Measurements from ENCODE around the gene TMEM191C.

- TF ChIP-seq CTCF (IDR thresholded peaks at IDR 0.05) (no peak), POLR2A (IDR thresholded peaks at IDR 0.05) (no peak)
Observed at GRCh38 chr22:21451545-21452520, 15.4 kb upstream of the TMEM191C start.
